CD4-positive, alpha-beta T cell (primary cell): ENCODE results near the gene LDLRAD4. TPM values are rescaled to one million over a fixed set of nuclear protein-coding genes. Genes with fewer than 3 reads are reported as not detected.

Experiments used
- ATAC-seq: fragments of 200-7000 bp; cut with Tn5 transposase; one replicate; pipeline ENCODE4 v1.10.0; 2022; ENCODE audit warnings: mild to moderate bottlenecking; ENCODE audit not compliant: poor library complexity
- CTCF ChIA-PET: fragments of 350-600 bp; sonication (Branson Sonifier 250); formaldehyde crosslinking; loops from one replicate; lab custom pipeline; 2021; ENCODE audit warnings: antibody characterized with exemption, inconsistent platforms; lab: Charles Lee
- POLR2A ChIA-PET: fragments of 350-600 bp; sonication (Branson Sonifier 250); formaldehyde crosslinking; loops from one replicate; lab custom pipeline; 2021; ENCODE audit warnings: antibody characterized with exemption, inconsistent platforms; lab: Charles Lee
- DNase-seq, 14 experiments: peaks; one replicate each; pipeline ENCODE4 v3.0.0-alpha.2; 2013 to 2020; ENCODE audit warnings: mixed read lengths in 2 of 14
- H3K27ac ChIP-seq, 2 donors: one replicate each; pipeline versions ENCODE4 v1.5.1 to v1.7.0; 2013; ENCODE audit warnings: low read length in 2 of 2, low read depth in 1 of 2, mild to moderate bottlenecking in 1 of 2
- H3K27me3 ChIP-seq, 2 experiments: 1 replicate in 1 of 2; 2 replicates in 1 of 2; pipeline versions ENCODE4 v1.6.1 to v1.7.0; 2013; ENCODE audit warnings: low read length in 2 of 2, control low read depth in 1 of 2, mild to moderate bottlenecking in 1 of 2, moderate library complexity in 1 of 2; ENCODE audit not compliant: insufficient read depth in 2 of 2, control insufficient read depth in 1 of 2
- H3K36me3 ChIP-seq: one replicate; pipeline ENCODE4 v1.6.1; 2013; ENCODE audit warnings: low read length, control low read depth; ENCODE audit not compliant: insufficient read depth
- H3K4me1 ChIP-seq: one replicate; pipeline ENCODE4 v1.6.1; 2013; ENCODE audit warnings: low read length, control low read depth; ENCODE audit not compliant: insufficient read depth
- H3K4me3 ChIP-seq: one replicate; pipeline ENCODE4 v1.5.1; 2013; ENCODE audit warnings: mild to moderate bottlenecking, low read length, moderate library complexity
- H3K9me3 ChIP-seq, 2 experiments: 1 replicate in 1 of 2; 2 replicates in 1 of 2; pipeline versions ENCODE4 v1.6.1 to v1.7.0; 2013; ENCODE audit warnings: low read length in 2 of 2, mild to moderate bottlenecking in 2 of 2, control low read depth in 1 of 2, moderate library complexity in 1 of 2; ENCODE audit not compliant: control insufficient read depth in 1 of 2, insufficient read depth in 1 of 2
- H3K27ac Mint-ChIP-seq: one replicate; pipeline ENCODE4 v1.8.0; 2020; ENCODE audit warnings: mixed read lengths
- H3K27me3 Mint-ChIP-seq: one replicate; pipeline ENCODE4 v1.8.0; 2021; ENCODE audit warnings: mixed read lengths
- H3K36me3 Mint-ChIP-seq: one replicate; pipeline ENCODE4 v1.8.0; 2021; ENCODE audit warnings: low read depth, mixed read lengths
- H3K4me1 Mint-ChIP-seq: one replicate; pipeline ENCODE4 v1.8.0; 2021; ENCODE audit warnings: low read depth, mixed read lengths
- H3K4me3 Mint-ChIP-seq: one replicate; pipeline ENCODE4 v1.8.0; 2020; ENCODE audit warnings: mild to moderate bottlenecking, mixed read lengths
- H3K9me3 Mint-ChIP-seq: one replicate; pipeline ENCODE4 v1.8.0; 2020; ENCODE audit warnings: mixed read lengths
- CTCF ChIP-seq: fragments of 200-600 bp; IDR thresholded peaks from one replicate; pipeline ENCODE4 v1.8.0; 2022; ENCODE audit warnings: antibody characterized with exemption, mild to moderate bottlenecking
- intact Hi-C, 2 experiments: fragments of 100-400 bp; cut with DNase I in 1 of 2; cut with micrococcal nuclease in 1 of 2; formaldehyde crosslinking; loops; one replicate each; pipeline versions ENCODE4 v1.15.1 to v1.9.0; 2023 to 2025; cut with DNase I, micrococcal nuclease
- total RNA-seq, 174 experiments: library from RNA in 2 of 174; stranded (reverse) in 2 of 174; gene quantifications; one replicate each; pipeline ENCODE4 v1.2.3 and lab custom pipeline; 2021 to 2026

Gene LDLRAD4
- total RNA-seq, 2 experiments from 2014 or later, result 51.9 to 52.7 TPM

- no peaks in the 10 kb centered on the region for H3K27me3 Mint-ChIP-seq
- no peak for TF ChIP-seq CTCF
- POLR2A ChIA-PET, result no interaction called here
- no peak overlapping the region for H3K27ac Mint-ChIP-seq
- peaks cover 5% of the 10 kb centered on the region for H3K36me3 ChIP-seq
- no peak for DNase-seq
- no peaks in the 10 kb centered on the region for H3K27me3 ChIP-seq
- no peak overlapping the region for H3K4me3 ChIP-seq
- intact Hi-C loops, result no loop called here
- H3K4me1 ChIP-seq, result peaks cover 44% of the 10 kb centered on the region
- no peaks in the 10 kb centered on the region for H3K9me3 ChIP-seq
- peaks cover 23% of the 10 kb centered on the region for H3K36me3 Mint-ChIP-seq
- H3K4me1 Mint-ChIP-seq, result peaks cover 53% of the 10 kb centered on the region
- ATAC-seq, result no peak
- no peaks in the 10 kb centered on the region for H3K9me3 Mint-ChIP-seq
- peak overlapping the region in 1 of 2 donors; percentile 11 for H3K27ac ChIP-seq
- CTCF ChIA-PET, result no interaction called here
- H3K4me3 Mint-ChIP-seq, result no peak overlapping the region
Measured at GRCh38 chr18:13580351-13580750, 361.8 kb downstream of the LDLRAD4 start.

- H3K27ac ChIP-seq, result no peak overlapping the region
- intact Hi-C loops, result no loop called here
- H3K9me3 ChIP-seq, result no peaks in the 10 kb centered on the region
- ATAC-seq (no peak), DNase-seq (no peak)
- peaks cover 5% of the 10 kb centered on the region for H3K36me3 ChIP-seq
- ChIA-PET POLR2A (interaction anchor here (1.0 kb wide), 1 partner anchor 15 kb away, joined by 3 read pairs; no protein-coding TSS in a partner anchor), CTCF (interaction anchor here (1.2 kb wide), 1 partner anchor 32 kb away, joined by 3 read pairs; no protein-coding TSS in a partner anchor)
- no peaks in the 10 kb centered on the region for H3K9me3 Mint-ChIP-seq
- H3K4me3 ChIP-seq, result no peak overlapping the region
- peaks cover 27% of the 10 kb centered on the region for H3K36me3 Mint-ChIP-seq
- no peaks in the 10 kb centered on the region for H3K27me3 Mint-ChIP-seq
- H3K27me3 ChIP-seq, result no peaks in the 10 kb centered on the region
- H3K4me1 ChIP-seq, result peaks cover 44% of the 10 kb centered on the region
- H3K4me1 Mint-ChIP-seq, result peaks cover 52% of the 10 kb centered on the region
- TF ChIP-seq CTCF, result no peak
- H3K4me3 Mint-ChIP-seq, result no peak overlapping the region
- H3K27ac Mint-ChIP-seq, result no peak overlapping the region
Measured at GRCh38 chr18:13580991-13581390, 362.4 kb downstream of the LDLRAD4 start.

GRCh38 chr18:13581496-13582177, 363.1 kb downstream of the LDLRAD4 start:
- peaks cover 51% of the 10 kb centered on the region for H3K4me1 Mint-ChIP-seq
- no peaks in the 10 kb centered on the region for H3K27me3 Mint-ChIP-seq
- intact Hi-C loops, result no loop called here
- ATAC-seq, result no peak
- H3K27ac ChIP-seq, result no peak overlapping the region
- H3K4me3 Mint-ChIP-seq, result no peak overlapping the region
- H3K36me3 ChIP-seq, result peaks cover 5% of the 10 kb centered on the region
- ChIA-PET POLR2A (interaction anchor here (1.0 kb wide), 1 partner anchor 15 kb away, joined by 3 read pairs; no protein-coding TSS in a partner anchor), CTCF (interaction anchor here (1.2 kb wide), 1 partner anchor 31 kb away, joined by 3 read pairs; no protein-coding TSS in a partner anchor)
- H3K9me3 ChIP-seq, result no peaks in the 10 kb centered on the region
- no peak overlapping the region for H3K4me3 ChIP-seq
- peaks cover 27% of the 10 kb centered on the region for H3K36me3 Mint-ChIP-seq
- no peaks in the 10 kb centered on the region for H3K27me3 ChIP-seq
- no peak for DNase-seq
- peaks cover 40% of the 10 kb centered on the region for H3K4me1 ChIP-seq
- no peak for TF ChIP-seq CTCF
- H3K27ac Mint-ChIP-seq, result no peak overlapping the region
- H3K9me3 Mint-ChIP-seq, result no peaks in the 10 kb centered on the region
